H9 (cell line): ENCODE measurements around the gene PLXNA2. TPM values are rescaled to one million over a fixed set of nuclear protein-coding genes. Genes with fewer than 3 reads are reported as not detected.

ENCODE experiments used
- DNase-seq: peaks from one replicate; pipeline ENCODE4 v3.0.0-alpha.2; 2017
- H2AFZ ChIP-seq: one replicate; pipeline ENCODE4 v1.6.1; 2013; ENCODE audit warnings: mild to moderate bottlenecking, low read length, control low read depth, moderate library complexity
- H2AK5ac ChIP-seq: 2 replicates; pipeline ENCODE4 v1.6.1; 2013; ENCODE audit warnings: low read length, control low read depth, mixed read lengths; ENCODE audit not compliant: insufficient read length
- H2BK120ac ChIP-seq: one replicate; pipeline ENCODE4 v1.6.1; 2013; ENCODE audit warnings: low read depth, mild to moderate bottlenecking, low read length, control low read depth, inconsistent platforms; ENCODE audit not compliant: poor library complexity, severe bottlenecking
- H2BK12ac ChIP-seq: 2 replicates; pipeline ENCODE4 v1.6.1; 2013; ENCODE audit warnings: low read length, control low read depth, mixed read lengths, low read depth; ENCODE audit not compliant: insufficient read length
- H2BK15ac ChIP-seq: 2 replicates; pipeline ENCODE4 v1.6.1; 2013; ENCODE audit warnings: low read depth, low read length, control low read depth
- H2BK20ac ChIP-seq: one replicate; pipeline ENCODE4 v1.6.1; 2013; ENCODE audit warnings: low read depth, mild to moderate bottlenecking, low read length, control low read depth, inconsistent platforms; ENCODE audit not compliant: poor library complexity, severe bottlenecking
- H2BK5ac ChIP-seq: 2 replicates; pipeline ENCODE4 v1.6.1; 2013; ENCODE audit warnings: low read length, control low read depth, mixed read lengths; ENCODE audit not compliant: insufficient read length
- H3K14ac ChIP-seq: 2 replicates; pipeline ENCODE4 v1.6.1; 2013; ENCODE audit warnings: low read length, control low read depth; ENCODE audit not compliant: insufficient read depth
- H3K18ac ChIP-seq: 2 replicates; pipeline ENCODE4 v1.6.1; 2013; ENCODE audit warnings: low read depth, mild to moderate bottlenecking, mixed read lengths, low read length, control low read depth; ENCODE audit not compliant: insufficient read length
- H3K23ac ChIP-seq: 2 replicates; pipeline ENCODE4 v1.6.1; 2013; ENCODE audit warnings: low read length, control low read depth, mixed read lengths, low read depth; ENCODE audit not compliant: insufficient read length
- H3K23me2 ChIP-seq: 2 replicates; pipeline ENCODE4 v1.6.1; 2013; ENCODE audit warnings: low read depth, mild to moderate bottlenecking, mixed read lengths, low read length, control low read depth; ENCODE audit not compliant: insufficient read length, poor library complexity, severe bottlenecking
- H3K27ac ChIP-seq: 2 replicates; pipeline ENCODE4 v1.5.1; 2013; ENCODE audit warnings: low read length, control low read depth, mixed read lengths, low read depth; ENCODE audit not compliant: insufficient read length
- H3K27me3 ChIP-seq: 2 replicates; pipeline ENCODE4 v1.6.1; 2013; ENCODE audit warnings: low read length, control low read depth, inconsistent platforms; ENCODE audit not compliant: insufficient read depth
- H3K4ac ChIP-seq: 2 replicates; pipeline ENCODE4 v1.6.1; 2013; ENCODE audit warnings: low read depth, mild to moderate bottlenecking, control low read depth, inconsistent platforms, low read length, moderate library complexity
- H3K4me1 ChIP-seq: 2 replicates; pipeline ENCODE4 v1.6.1; 2013; ENCODE audit warnings: low read length, control low read depth, inconsistent platforms; ENCODE audit not compliant: insufficient read depth
- H3K4me2 ChIP-seq: 2 replicates; pipeline ENCODE4 v1.6.1; 2013; ENCODE audit warnings: low read length, control low read depth, mixed read lengths; ENCODE audit not compliant: insufficient read length, insufficient read depth
- H3K56ac ChIP-seq: 2 replicates; pipeline ENCODE4 v1.6.1; 2013; ENCODE audit warnings: low read depth, mild to moderate bottlenecking, mixed read lengths, low read length, control low read depth; ENCODE audit not compliant: insufficient read length
- H3K79me1 ChIP-seq: 2 replicates; pipeline ENCODE4 v1.6.1; 2013; ENCODE audit warnings: low read depth, mild to moderate bottlenecking, moderate library complexity, low read length, control low read depth, inconsistent platforms; ENCODE audit not compliant: insufficient read depth, poor library complexity, severe bottlenecking
- H3K79me2 ChIP-seq: 2 replicates; pipeline ENCODE4 v1.6.1; 2013; ENCODE audit warnings: low read length, control low read depth, inconsistent platforms; ENCODE audit not compliant: insufficient read depth
- H3K9ac ChIP-seq: 2 replicates; pipeline ENCODE4 v1.6.1; 2013; ENCODE audit warnings: low read length, control low read depth, mixed read lengths; ENCODE audit not compliant: insufficient read length; ENCODE audit errors: extremely low read depth
- H3K9me3 ChIP-seq: one replicate; pipeline ENCODE4 v1.6.1; 2013; ENCODE audit warnings: low read depth, low read length, inconsistent platforms; ENCODE audit not compliant: control insufficient read depth
- H3T11ph ChIP-seq: one replicate; pipeline ENCODE4 v1.6.1; 2013; ENCODE audit warnings: mild to moderate bottlenecking, low read length, control low read depth, inconsistent platforms
- H4K20me1 ChIP-seq: one replicate; pipeline ENCODE4 v1.6.1; 2013; ENCODE audit not compliant: control insufficient read depth, insufficient read length, insufficient read depth
- H4K5ac ChIP-seq: 2 replicates; pipeline ENCODE4 v1.6.1; 2013; ENCODE audit warnings: low read depth, mild to moderate bottlenecking, mixed read lengths, low read length, control low read depth; ENCODE audit not compliant: insufficient read length
- H4K8ac ChIP-seq: replicated peaks from 2 replicates; pipeline ENCODE4 v1.6.1; 2013; ENCODE audit warnings: low read length, control low read depth, mixed read lengths, low read depth; ENCODE audit not compliant: insufficient read length
- H4K91ac ChIP-seq: 2 replicates; pipeline ENCODE4 v1.6.1; 2013; ENCODE audit warnings: low read depth, mild to moderate bottlenecking, moderate library complexity, mixed read lengths, low read length, control low read depth; ENCODE audit not compliant: insufficient read length
- H3K27ac Mint-ChIP-seq, 3 experiments: 2 replicates in 2 of 3; 3 replicates in 1 of 3; pipeline ENCODE4 v1.8.0; 2020 to 2021; ENCODE audit warnings: mixed read lengths in 3 of 3, mild to moderate bottlenecking in 1 of 3, moderate library complexity in 1 of 3
- H3K27me3 Mint-ChIP-seq: 2 replicates; pipeline ENCODE4 v1.8.0; 2021; ENCODE audit warnings: low read depth, mild to moderate bottlenecking, moderate library complexity, mixed read lengths
- H3K36me3 Mint-ChIP-seq, 3 experiments: 2 replicates in 2 of 3; 3 replicates in 1 of 3; pipeline ENCODE4 v1.8.0; 2020 to 2021; ENCODE audit warnings: low read depth in 3 of 3, mixed read lengths in 3 of 3; ENCODE audit not compliant: insufficient read depth in 1 of 3
- H3K4me1 Mint-ChIP-seq, 2 experiments: 2 replicates each; pipeline ENCODE4 v1.8.0; 2020; ENCODE audit warnings: mixed read lengths in 2 of 2
- H3K4me3 Mint-ChIP-seq, 2 experiments: 2 replicates in 1 of 2; 3 replicates in 1 of 2; pipeline ENCODE4 v1.8.0; 2020 to 2021; ENCODE audit warnings: mild to moderate bottlenecking in 2 of 2, mixed read lengths in 2 of 2, moderate library complexity in 1 of 2
- H3K9me3 Mint-ChIP-seq, 2 experiments: 2 replicates in 1 of 2; 3 replicates in 1 of 2; pipeline ENCODE4 v1.8.0; 2020; ENCODE audit warnings: mild to moderate bottlenecking in 2 of 2, mixed read lengths in 2 of 2, moderate library complexity in 1 of 2
- CTCF ChIP-seq: fragments of 200-600 bp; sonication (generic); conservative IDR thresholded peaks from 3 replicates; pipeline ENCODE4 v1.8.0; 2021; ENCODE audit warnings: antibody characterized with exemption, mild to moderate bottlenecking
- WGBS: extraction: QIAGEN DNeasy Blood & Tissue Kit; methylation state at CpG from one replicate; pipeline ENCODE4 v1.1.7; 2013; ENCODE audit warnings: missing lambda C conversion rate, low lambda C conversion rate, mixed read lengths; ENCODE audit not compliant: insufficient read length; ENCODE audit errors: extremely low coverage; 5-methylcytosine and 5-hydroxymethylcytosine counted together
- total RNA-seq: library from RNA; stranded (reverse); gene quantifications from 2 replicates; pipeline ENCODE4 v1.2.1, GENCODE V29; 2021

PLXNA2 gene
- total RNA-seq, 1 experiment from 2014 or later: 0.57 TPM

GRCh38 chr1:208080396-208081286 lies 163.5 kb downstream of the PLXNA2 start:
- no peak overlapping the region for H2BK15ac ChIP-seq
- no peaks in the 10 kb centered on the region for H3K79me2 ChIP-seq
- no peak overlapping the region for H4K5ac ChIP-seq
- no peak for TF ChIP-seq CTCF
- H3K9ac ChIP-seq: no peak overlapping the region
- no peak overlapping the region for H3K18ac ChIP-seq
- H2AFZ ChIP-seq: no peak overlapping the region
- no peaks in the 10 kb centered on the region; a peak in 1 of 7 replicates for H3K36me3 Mint-ChIP-seq
- no peak overlapping the region for H3K56ac ChIP-seq
- no peak overlapping the region for H3K27ac Mint-ChIP-seq
- no peaks in the 10 kb centered on the region for H3K4me1 ChIP-seq
- H3K79me1 ChIP-seq: no peaks in the 10 kb centered on the region
- no peak overlapping the region for H3K4ac ChIP-seq
- no peak overlapping the region for H3T11ph ChIP-seq
- no peaks in the 10 kb centered on the region for H3K23me2 ChIP-seq
- H4K8ac ChIP-seq: no peak overlapping the region
- H3K4me2 ChIP-seq: no peak overlapping the region
- H4K91ac ChIP-seq: no peak overlapping the region
- no peak overlapping the region for H2BK120ac ChIP-seq
- no peaks in the 10 kb centered on the region for H3K9me3 Mint-ChIP-seq
- no CpG with 5 or more reads among the region's 11 CpGs for WGBS
- H3K9me3 ChIP-seq: no peaks in the 10 kb centered on the region
- H2AK5ac ChIP-seq: no peak overlapping the region
- no peak overlapping the region for H2BK20ac ChIP-seq
- H3K23ac ChIP-seq: no peak overlapping the region
- no peak overlapping the region for H3K4me3 Mint-ChIP-seq
- peaks cover 28 to 42% of the 10 kb centered on the region in 2 experiments for H3K4me1 Mint-ChIP-seq
- no peaks in the 10 kb centered on the region for H4K20me1 ChIP-seq
- H2BK12ac ChIP-seq: no peak overlapping the region
- H3K14ac ChIP-seq: no peak overlapping the region
- H3K27ac ChIP-seq: no peak overlapping the region
- H2BK5ac ChIP-seq: no peak overlapping the region
- H3K27me3 Mint-ChIP-seq: peaks cover 33% of the 10 kb centered on the region
- no peaks in the 10 kb centered on the region; the same call in 1 of the 2 replicates for H3K27me3 ChIP-seq
- no peak for DNase-seq
